ENCODE results near the gene EIF2B5.

Gene EIF2B5

DNA sequence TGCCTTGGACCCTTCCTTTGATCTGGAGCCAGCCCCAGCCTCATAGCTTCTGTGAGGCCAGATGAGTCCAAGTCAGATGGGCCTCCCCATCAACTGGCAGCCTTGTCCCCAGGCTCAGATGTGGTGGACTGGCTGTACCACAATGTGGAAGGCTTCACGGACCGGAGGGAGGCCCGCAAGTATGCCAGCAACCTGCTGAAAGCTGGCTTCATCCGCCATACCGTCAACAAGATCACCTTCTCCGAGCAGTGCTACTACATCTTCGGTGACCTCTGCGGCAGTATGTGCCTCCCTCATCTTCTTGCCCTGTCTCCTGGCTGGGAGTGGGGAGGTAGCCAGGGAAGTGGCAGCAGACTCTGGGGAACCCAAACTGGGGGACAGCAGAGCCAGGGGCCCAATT, 32.6 kb downstream of the EIF2B5 start:
- H3K27me3 ChIP-seq (ENCODE audit: insufficient read depth, low read length, poor library complexity, severe bottlenecking): no peaks in the 10 kb centered on the region
- peaks cover 3% of the 10 kb centered on the region for H4K20me1 ChIP-seq (ENCODE audit: insufficient read depth, low read length, poor library complexity, severe bottlenecking)
- H3K9me3 ChIP-seq (ENCODE audit: insufficient read depth, low read depth, low read length): no peaks in the 10 kb centered on the region
- no peak overlapping the region for H3K4me2 ChIP-seq (ENCODE audit: low read depth, low read length, poor library complexity, severe bottlenecking)
- no peaks in the 10 kb centered on the region for H3F3A ChIP-seq (ENCODE audit: low read depth)
- H2AFZ ChIP-seq (ENCODE audit: low read length): no peak overlapping the region
- peaks cover 4% of the 10 kb centered on the region for H3K4me1 ChIP-seq (ENCODE audit: insufficient read depth, low read length, poor library complexity, severe bottlenecking)
- H3K9me2 ChIP-seq (replicated peaks; ENCODE audit: low read depth, low read length): no peaks in the 10 kb centered on the region
- no peak overlapping the region for H3K4me3 ChIP-seq (ENCODE audit: low read length, poor library complexity, severe bottlenecking)
- peaks cover 14% of the 10 kb centered on the region; the same call in 1 of the 2 replicates for H3K79me2 ChIP-seq (ENCODE audit: insufficient read depth, low read length)
- peaks cover 76% of the 10 kb centered on the region; the same call in 1 of the 2 replicates for H3K36me3 ChIP-seq (ENCODE audit: insufficient read depth, low read length)
- TF ChIP-seq, protein P1, sequence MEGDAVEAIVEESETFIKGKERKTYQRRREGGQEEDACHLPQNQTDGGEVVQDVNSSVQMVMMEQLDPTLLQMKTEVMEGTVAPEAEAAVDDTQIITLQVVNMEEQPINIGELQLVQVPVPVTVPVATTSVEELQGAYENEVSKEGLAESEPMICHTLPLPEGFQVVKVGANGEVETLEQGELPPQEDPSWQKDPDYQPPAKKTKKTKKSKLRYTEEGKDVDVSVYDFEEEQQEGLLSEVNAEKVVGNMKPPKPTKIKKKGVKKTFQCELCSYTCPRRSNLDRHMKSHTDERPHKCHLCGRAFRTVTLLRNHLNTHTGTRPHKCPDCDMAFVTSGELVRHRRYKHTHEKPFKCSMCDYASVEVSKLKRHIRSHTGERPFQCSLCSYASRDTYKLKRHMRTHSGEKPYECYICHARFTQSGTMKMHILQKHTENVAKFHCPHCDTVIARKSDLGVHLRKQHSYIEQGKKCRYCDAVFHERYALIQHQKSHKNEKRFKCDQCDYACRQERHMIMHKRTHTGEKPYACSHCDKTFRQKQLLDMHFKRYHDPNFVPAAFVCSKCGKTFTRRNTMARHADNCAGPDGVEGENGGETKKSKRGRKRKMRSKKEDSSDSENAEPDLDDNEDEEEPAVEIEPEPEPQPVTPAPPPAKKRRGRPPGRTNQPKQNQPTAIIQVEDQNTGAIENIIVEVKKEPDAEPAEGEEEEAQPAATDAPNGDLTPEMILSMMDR (conservative IDR thresholded peaks at IDR 0.05; ENCODE audit: low read length): no peak
- no peak for TF ChIP-seq EZH2phosphoT487 (IDR thresholded peaks at IDR 0.05; ENCODE audit: borderline replicate concordance)
- H3K9ac ChIP-seq (ENCODE audit: low read depth, low read length, poor library complexity, severe bottlenecking): no peak overlapping the region

GRCh38 chr3:184168363-184169120, 33.4 kb downstream of the EIF2B5 start:
- H4K20me1 ChIP-seq (ENCODE audit: insufficient read depth, low read length, poor library complexity, severe bottlenecking): peaks cover 3% of the 10 kb centered on the region
- no peaks in the 10 kb centered on the region for H3K9me3 ChIP-seq (ENCODE audit: insufficient read depth, low read depth, low read length)
- no peaks in the 10 kb centered on the region for H3F3A ChIP-seq (ENCODE audit: low read depth)
- peaks cover 4% of the 10 kb centered on the region for H3K4me1 ChIP-seq (ENCODE audit: insufficient read depth, low read length, poor library complexity, severe bottlenecking)
- peaks cover 7% of the 10 kb centered on the region; the same call in 1 of the 2 replicates for H3K79me2 ChIP-seq (ENCODE audit: insufficient read depth, low read length)
- TF ChIP-seq EZH2phosphoT487 (IDR thresholded peaks at IDR 0.05; ENCODE audit: borderline replicate concordance): no peak
- TF ChIP-seq, protein P1 (conservative IDR thresholded peaks at IDR 0.05; ENCODE audit: low read length): no peak
- H3K4me2 ChIP-seq (ENCODE audit: low read depth, low read length, poor library complexity, severe bottlenecking): no peak overlapping the region
- H3K4me3 ChIP-seq (ENCODE audit: low read length, poor library complexity, severe bottlenecking): no peak overlapping the region
- H3K36me3 ChIP-seq (ENCODE audit: insufficient read depth, low read length): peaks cover 76% of the 10 kb centered on the region; the same call in 1 of the 2 replicates
- no peak overlapping the region for H3K9ac ChIP-seq (ENCODE audit: low read depth, low read length, poor library complexity, severe bottlenecking)
- H3K27me3 ChIP-seq (ENCODE audit: insufficient read depth, low read length, poor library complexity, severe bottlenecking): no peaks in the 10 kb centered on the region
- no peaks in the 10 kb centered on the region for H3K9me2 ChIP-seq (replicated peaks; ENCODE audit: low read depth, low read length)
- H2AFZ ChIP-seq (ENCODE audit: low read length): no peak overlapping the region

- TF ChIP-seq, protein P1 (conservative IDR thresholded peaks at IDR 0.05; ENCODE audit: low read length): no peak
- TF ChIP-seq EZH2phosphoT487 (IDR thresholded peaks at IDR 0.05; ENCODE audit: borderline replicate concordance): no peak
- no peaks in the 10 kb centered on the region for H3F3A ChIP-seq (ENCODE audit: low read depth)
- H3K9me3 ChIP-seq (ENCODE audit: insufficient read depth, low read depth, low read length): no peaks in the 10 kb centered on the region
- peaks cover 4% of the 10 kb centered on the region for H3K79me2 ChIP-seq (ENCODE audit: insufficient read depth, low read length)
- no peak overlapping the region for H3K4me2 ChIP-seq (ENCODE audit: low read depth, low read length, poor library complexity, severe bottlenecking)
- H3K4me3 ChIP-seq (ENCODE audit: low read length, poor library complexity, severe bottlenecking): no peak overlapping the region
- H3K4me1 ChIP-seq (ENCODE audit: insufficient read depth, low read length, poor library complexity, severe bottlenecking): peaks cover 5% of the 10 kb centered on the region
- no peak overlapping the region for H3K9ac ChIP-seq (ENCODE audit: low read depth, low read length, poor library complexity, severe bottlenecking)
- no peaks in the 10 kb centered on the region for H4K20me1 ChIP-seq (ENCODE audit: insufficient read depth, low read length, poor library complexity, severe bottlenecking)
- no peaks in the 10 kb centered on the region for H3K9me2 ChIP-seq (replicated peaks; ENCODE audit: low read depth, low read length)
- H3K27me3 ChIP-seq (ENCODE audit: insufficient read depth, low read length, poor library complexity, severe bottlenecking): no peaks in the 10 kb centered on the region
- no peak overlapping the region for H2AFZ ChIP-seq (ENCODE audit: low read length)
- peaks cover 61% of the 10 kb centered on the region; the same call in 1 of the 2 replicates for H3K36me3 ChIP-seq (ENCODE audit: insufficient read depth, low read length)
Observed at GRCh38 chr3:184169896-184170875, 35.0 kb downstream of the EIF2B5 start.

Data from Loucy (cell line).